Heart left ventricle (tissue), 16 donors: ENCODE measurements around the gene CLMN. TPM values are rescaled to one million over a fixed set of nuclear protein-coding genes. Genes with fewer than 3 reads are reported as not detected.

Experiments
- ATAC-seq, 4 donors: fragments of 200-7000 bp; cut with Tn5 transposase; one replicate each; pipeline ENCODE4 v1.9.1; 2020 to 2022; ENCODE audit warnings: moderate library complexity in 4 of 4, mild to moderate bottlenecking in 3 of 4, moderate number of reproducible peaks in 1 of 4
- DNase-seq, 5 donors: peaks; one replicate each; pipeline ENCODE4 v3.0.0-alpha.2; 2020
- H3K27ac ChIP-seq, 12 donors: fragments of 200-600 bp; sonication (generic) in 4 of 12; one replicate each; pipeline versions ENCODE4 v1.5.0 to v1.8.0; 2016 to 2022; ENCODE audit warnings: mild to moderate bottlenecking in 2 of 12
- H3K27me3 ChIP-seq, 9 donors: fragments of 200-600 bp; sonication (generic) in 2 of 9; one replicate each; pipeline versions ENCODE4 v1.5.1 to v1.8.0; 2016 to 2022; ENCODE audit warnings: mild to moderate bottlenecking in 3 of 9
- H3K36me3 ChIP-seq, 9 donors: fragments of 200-600 bp; sonication (generic) in 2 of 9; one replicate each; pipeline versions ENCODE4 v1.5.0 to v1.8.0; 2018 to 2022; ENCODE audit warnings: mild to moderate bottlenecking in 2 of 9
- H3K4me1 ChIP-seq, 12 donors: fragments of 200-600 bp; sonication (generic) in 4 of 12; one replicate each; pipeline versions ENCODE4 v1.5.0 to v1.8.0; 2016 to 2022; ENCODE audit warnings: mild to moderate bottlenecking in 3 of 12
- H3K4me3 ChIP-seq, 12 donors: fragments of 200-600 bp; sonication (generic) in 4 of 12; one replicate each; pipeline versions ENCODE4 v1.5.0 to v1.8.0; 2017 to 2022; ENCODE audit warnings: mild to moderate bottlenecking in 9 of 12, moderate library complexity in 4 of 12
- H3K9me3 ChIP-seq, 12 donors: fragments of 200-600 bp; sonication (generic) in 4 of 12; one replicate each; pipeline versions ENCODE4 v1.5.0 to v1.8.0; 2016 to 2022; ENCODE audit warnings: mild to moderate bottlenecking in 1 of 12
- CTCF ChIP-seq, 12 donors: fragments of 200-600 bp; sonication (generic) in 4 of 12; IDR thresholded peaks; one replicate each; pipeline versions ENCODE4 v1.5.0 to v1.8.0; 2018 to 2022; ENCODE audit warnings: antibody characterized with exemption in 12 of 12, mild to moderate bottlenecking in 5 of 12
- POLR2A ChIP-seq, 2 donors: fragments of 450-650 bp; IDR thresholded peaks; one replicate each; pipeline ENCODE4 v1.6.1; 2017; ENCODE audit warnings: antibody characterized with exemption in 2 of 2, mild to moderate bottlenecking in 2 of 2, moderate library complexity in 2 of 2
- WGBS, 4 donors: extraction: QIAGEN DNeasy Blood & Tissue Kit in 2 of 4; methylation state at CpG; one replicate each; pipeline versions ENCODE4 v1.1.5 to v1.1.7; 2013 to 2018; 5-methylcytosine and 5-hydroxymethylcytosine counted together
- intact Hi-C, 10 donors: fragments of 100-400 bp; cut with DNase I; formaldehyde crosslinking; loops; one replicate each; pipeline versions ENCODE4 v1.11.1 to v1.14.2; 2022
- polyA plus RNA-seq, 2 donors: library from polyadenylated mRNA; stranded (reverse); fragments of 200-250 nt; gene quantifications; one replicate each; pipeline ENCODE4 v1.2.3, GENCODE V29; 2013
- total RNA-seq, 9 donors: library from RNA; depleted of rRNA in 2 of 9; stranded (reverse); fragments of >200 nt in 2 of 9; fragmentation: NEBNext Ultra II Directional in 3 of 9; extraction: Animal tissue kit (Norgen Biotek cat#: 25700) in 3 of 9; gene quantifications; one replicate each; pipeline versions ENCODE4 v1.1.0 to v1.2.4, GENCODE V29; 2016 to 2023
- donor health status: ischemic (EF 13 %, LVEDD 7.1; RV severe dilation, severe dysfunction).
- donor health status: healthy with polysubstance abuse.
- donor health status: DM: no; HTN: yes; CAD: no.
- donor health status: DM: no; HTN: no; CAD: no.
- donor health status: ischemic (EF 25% LVEDD 6.9; RV normal size, moderate dysfunction).
- donor health status: ischemic (EF 25% LVEDD 5.7; RV mildly dilated, moderate dysfunction).
- donor health status: healthy.
- donor health status: DM: yes; HTN: yes; CAD: no.
- donor health status: ischemic (EF 35%, LVEDD 5.7; RV mildly dilated, moderate dysfunction).
- donor health status: nonischemic (EF 11% LVEDD 7.7; RV severe dilation, severe dysfunction).
- donor health status: DM: yes; HTN: yes; CAD: no.
- donor health status: PGD.
- donor health status: ischemic (EF 29% LVEDD 5.4; RV normal size, mild dysfunction).
- donor health status: nonischemic (EF 23%, LVEDD 6.1; RV moderate dilation, normal function).

The CLMN gene
- total and polyA plus RNA-seq, 11 donors, result 3.1 to 10.2 (median 6.7) TPM

DNA sequence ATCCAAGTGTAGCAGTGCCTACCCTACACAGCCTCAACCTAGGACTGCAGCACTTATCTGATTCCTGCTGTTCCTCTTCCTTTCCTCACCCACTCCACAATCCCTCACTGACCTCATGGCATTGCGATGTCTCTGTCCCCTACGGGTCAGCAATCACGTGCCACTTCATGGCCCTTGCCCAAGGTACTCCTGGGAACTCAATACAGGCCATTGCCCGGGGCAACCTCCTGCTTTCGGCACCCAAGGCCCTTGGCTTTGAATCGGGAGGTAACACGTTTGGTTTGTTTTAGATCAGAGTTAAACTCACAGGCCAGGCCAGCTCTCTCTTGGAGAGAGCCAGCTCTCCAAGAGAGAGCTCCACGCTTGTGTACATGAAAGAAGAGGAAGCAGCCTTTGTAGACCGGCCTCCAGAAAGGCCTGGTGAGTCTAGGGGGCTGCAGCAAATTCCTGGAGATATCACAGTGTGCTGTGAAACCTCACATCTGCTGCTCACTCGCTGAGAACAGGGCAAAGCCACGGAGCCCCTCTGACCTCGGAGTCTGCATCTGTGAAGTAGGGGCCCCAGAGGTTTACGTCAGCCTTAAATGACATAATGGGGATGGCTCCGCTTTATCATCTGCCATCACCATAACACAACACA, 12.2 kb downstream of the CLMN start:
- Histone ChIP-seq H3K27ac (peak overlapping the region in 11 of 12 donors; percentile 16 to 69 (median 49)), H3K4me3 (no peak overlapping the region), H3K9me3 (no peaks in the 10 kb centered on the region), H3K4me1 (peaks cover 0 to 58% (median 23%) of the 10 kb centered on the region in 12 donors), H3K27me3 (peaks cover 0 to 3% (median 0%) of the 10 kb centered on the region in 9 donors), H3K36me3 (no peaks in the 10 kb centered on the region)
- peak in 2 of 5 donors; percentile 52 to 70 for DNase-seq
- ATAC-seq, result peak; percentile 18 to 79 (median 66)
- intact Hi-C loops, result no loop called here
- TF ChIP-seq CTCF (IDR thresholded peaks at IDR 0.05), result no peak
- TF ChIP-seq POLR2A (IDR thresholded peaks at IDR 0.05), result no peak
- WGBS, 4 donors, result 39 to 40% (median 40%) methylated on average over 14 of the region's 14 CpGs

DNA sequence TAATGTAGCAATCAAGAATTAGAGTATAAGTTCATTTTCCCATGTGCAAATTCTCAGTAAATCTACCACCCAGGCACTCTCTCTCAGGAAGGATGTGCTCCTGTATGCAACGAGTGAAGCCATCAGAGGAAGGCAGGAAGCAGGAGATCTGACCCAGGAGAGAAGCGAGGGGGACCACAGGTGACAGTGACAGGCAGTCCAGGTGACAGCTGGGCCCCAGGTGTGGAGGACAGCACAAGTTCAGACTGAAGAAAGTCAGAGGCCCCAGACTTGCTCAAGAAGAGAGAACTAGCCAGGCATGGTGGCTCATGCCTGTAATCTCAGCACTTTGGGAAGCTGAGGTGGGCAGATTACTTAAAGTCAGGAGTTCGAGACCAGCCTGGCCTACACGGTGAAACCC, 13.8 kb downstream of the CLMN start:
- Histone ChIP-seq H3K4me1 (peaks cover 0 to 54% (median 19%) of the 10 kb centered on the region in 12 donors), H3K27me3 (peaks cover 0 to 3% (median 0%) of the 10 kb centered on the region in 9 donors), H3K9me3 (no peaks in the 10 kb centered on the region), H3K36me3 (no peaks in the 10 kb centered on the region), H3K4me3 (no peak overlapping the region), H3K27ac (no peak overlapping the region)
- ATAC-seq (no peak), DNase-seq (no peak)
- intact Hi-C loops, result no loop called here
- WGBS, 4 donors, result 74 to 78% (median 76%) methylated on average over 4 of the region's 4 CpGs
- TF ChIP-seq POLR2A (IDR thresholded peaks at IDR 0.05) (no peak), CTCF (IDR thresholded peaks at IDR 0.05) (no peak)

GRCh38 chr14:95305145-95305544, 14.6 kb downstream of the CLMN start:
- Histone ChIP-seq H3K27ac (no peak overlapping the region), H3K36me3 (no peaks in the 10 kb centered on the region), H3K4me1 (peaks cover 0 to 50% (median 16%) of the 10 kb centered on the region in 12 donors), H3K9me3 (no peaks in the 10 kb centered on the region), H3K4me3 (no peak overlapping the region), H3K27me3 (peaks cover 0 to 3% (median 0%) of the 10 kb centered on the region in 9 donors)
- DNase-seq (no peak), ATAC-seq (no peak)
- 80 to 87% (median 83%) methylated on average over 7 of the region's 7 CpGs for WGBS, 4 donors
- intact Hi-C loops, result no loop called here
- TF ChIP-seq POLR2A (IDR thresholded peaks at IDR 0.05), result no peak
- no peak for TF ChIP-seq CTCF (IDR thresholded peaks at IDR 0.05)

DNA sequence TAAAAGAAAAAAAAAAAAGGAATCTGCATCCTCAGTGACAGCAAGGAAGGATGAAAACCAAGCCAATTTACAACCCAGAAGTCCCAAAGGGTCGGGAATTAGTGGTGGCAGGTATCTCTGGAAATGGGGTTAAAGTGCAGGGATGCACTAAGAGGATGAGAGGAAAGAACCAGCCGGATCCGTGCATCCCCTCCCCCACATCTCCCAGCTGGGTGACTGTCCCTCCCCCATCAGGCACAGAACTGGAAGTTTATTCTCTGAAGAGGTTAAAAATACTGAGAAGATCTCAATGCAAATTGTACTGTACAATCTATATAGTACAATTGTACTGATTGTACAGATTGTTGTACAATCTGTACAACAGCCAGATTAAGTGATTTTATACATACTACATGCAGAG, 15.4 kb downstream of the CLMN start:
- ATAC-seq (no peak), DNase-seq (no peak)
- 49 to 58% (median 52%) methylated on average over 3 of the region's 3 CpGs for WGBS, 4 donors
- TF ChIP-seq POLR2A (IDR thresholded peaks at IDR 0.05), result no peak
- no peak for TF ChIP-seq CTCF (IDR thresholded peaks at IDR 0.05)
- peaks cover 0 to 3% (median 0%) of the 10 kb centered on the region in 9 donors for H3K27me3 ChIP-seq
- H3K9me3 ChIP-seq, result no peaks in the 10 kb centered on the region
- H3K27ac ChIP-seq, result no peak overlapping the region
- intact Hi-C loops, result no loop called here
- H3K4me3 ChIP-seq, result no peak overlapping the region
- no peaks in the 10 kb centered on the region for H3K36me3 ChIP-seq
- H3K4me1 ChIP-seq, result peaks cover 0 to 50% (median 16%) of the 10 kb centered on the region in 12 donors
